Measurements from ENCODE around the gene PTPRF. TPM values are rescaled to one million over a fixed set of nuclear protein-coding genes. Genes with fewer than 3 reads are reported as not detected.

Gene PTPRF
- total and polyA plus RNA-seq, 12 donors = 1.7 to 10.3 (median 4.5) TPM

DNA sequence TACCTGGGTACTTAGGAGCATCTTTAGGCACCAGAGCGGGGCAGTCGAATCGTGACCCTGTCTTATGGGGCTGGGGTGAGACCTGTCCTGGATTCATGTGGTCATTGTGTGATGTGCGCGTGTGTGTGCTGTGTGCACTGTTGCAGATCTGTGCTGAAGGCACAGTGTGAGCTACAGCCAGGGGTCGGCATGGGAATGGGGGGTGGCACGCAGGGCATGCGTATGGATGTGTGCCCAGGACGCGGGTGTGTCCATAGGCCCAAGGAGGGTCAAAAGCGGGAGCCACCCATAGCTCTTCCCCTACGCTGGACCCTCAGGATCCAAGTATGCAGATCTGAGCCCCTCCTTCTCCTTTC is 14.6 kb downstream of the PTPRF start:
- H3K27me3 ChIP-seq = no peaks in the 10 kb centered on the region
- no peak overlapping the region for H3K4me3 ChIP-seq
- ATAC-seq = no peak
- 83 to 93% methylated on average over 12 of the region's 12 CpGs for WGBS, 2 donors
- no peak for DNase-seq
- no peak overlapping the region for H3K27ac ChIP-seq
- no peaks in the 10 kb centered on the region for H3K9me3 ChIP-seq
- no peaks in the 10 kb centered on the region for H3K36me3 ChIP-seq
- H3K4me1 ChIP-seq = peaks cover 0 to 30% (median 17%) of the 10 kb centered on the region in 9 donors
- TF ChIP-seq, protein P1, sequence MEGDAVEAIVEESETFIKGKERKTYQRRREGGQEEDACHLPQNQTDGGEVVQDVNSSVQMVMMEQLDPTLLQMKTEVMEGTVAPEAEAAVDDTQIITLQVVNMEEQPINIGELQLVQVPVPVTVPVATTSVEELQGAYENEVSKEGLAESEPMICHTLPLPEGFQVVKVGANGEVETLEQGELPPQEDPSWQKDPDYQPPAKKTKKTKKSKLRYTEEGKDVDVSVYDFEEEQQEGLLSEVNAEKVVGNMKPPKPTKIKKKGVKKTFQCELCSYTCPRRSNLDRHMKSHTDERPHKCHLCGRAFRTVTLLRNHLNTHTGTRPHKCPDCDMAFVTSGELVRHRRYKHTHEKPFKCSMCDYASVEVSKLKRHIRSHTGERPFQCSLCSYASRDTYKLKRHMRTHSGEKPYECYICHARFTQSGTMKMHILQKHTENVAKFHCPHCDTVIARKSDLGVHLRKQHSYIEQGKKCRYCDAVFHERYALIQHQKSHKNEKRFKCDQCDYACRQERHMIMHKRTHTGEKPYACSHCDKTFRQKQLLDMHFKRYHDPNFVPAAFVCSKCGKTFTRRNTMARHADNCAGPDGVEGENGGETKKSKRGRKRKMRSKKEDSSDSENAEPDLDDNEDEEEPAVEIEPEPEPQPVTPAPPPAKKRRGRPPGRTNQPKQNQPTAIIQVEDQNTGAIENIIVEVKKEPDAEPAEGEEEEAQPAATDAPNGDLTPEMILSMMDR (IDR thresholded peaks at IDR 0.05) = no peak
- intact Hi-C loops (cut with DNase I) = no loop called here

DNA sequence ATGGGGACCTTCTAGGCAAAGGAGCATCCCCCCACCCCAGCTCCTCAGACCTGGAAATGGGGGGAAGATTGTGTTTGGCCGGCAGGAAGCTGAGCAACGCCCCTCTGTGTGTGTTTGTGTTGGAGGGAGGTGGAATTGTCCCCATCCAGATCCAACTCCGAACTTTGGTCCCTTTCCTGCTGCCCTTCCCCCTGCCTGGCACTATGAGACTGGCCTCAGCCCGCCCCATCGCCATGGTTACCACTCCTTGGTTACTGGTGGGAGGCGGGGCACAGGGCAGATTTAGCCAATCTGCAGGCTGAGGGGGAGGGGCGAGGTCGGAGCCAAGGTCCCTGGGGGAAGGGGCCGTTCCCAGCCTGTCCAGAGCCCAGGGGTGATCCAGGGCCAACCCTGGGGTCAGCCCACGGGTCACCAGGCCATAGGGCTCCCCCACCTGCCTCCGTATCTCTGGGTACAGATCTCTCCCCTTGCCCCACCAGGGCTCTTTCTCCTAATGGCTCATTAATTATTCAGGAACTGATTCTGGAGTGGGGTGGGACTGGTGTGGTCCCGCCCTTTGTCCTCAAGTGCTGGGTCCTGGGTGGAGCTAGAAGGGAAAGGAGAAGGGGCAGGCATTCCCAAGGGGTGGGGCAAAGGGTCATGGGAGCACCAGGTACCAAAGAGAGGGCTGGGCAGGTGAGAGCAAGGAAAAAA is 15.2 kb downstream of the PTPRF start:
- DNase-seq (peak; percentile 42 to 50), ATAC-seq (peak in 2 of 8 donors; percentile 18 to 30)
- H3K4me1 ChIP-seq = peaks cover 0 to 30% (median 17%) of the 10 kb centered on the region in 9 donors
- H3K27ac ChIP-seq = no peak overlapping the region
- no peaks in the 10 kb centered on the region for H3K27me3 ChIP-seq
- no peak overlapping the region for H3K4me3 ChIP-seq
- no peaks in the 10 kb centered on the region for H3K9me3 ChIP-seq
- TF ChIP-seq, protein P1 (IDR thresholded peaks at IDR 0.05) = no peak
- intact Hi-C loops (cut with DNase I) = no loop called here
- no peaks in the 10 kb centered on the region for H3K36me3 ChIP-seq
- 52 to 71% methylated on average over 12 of the region's 12 CpGs for WGBS, 2 donors

DNA sequence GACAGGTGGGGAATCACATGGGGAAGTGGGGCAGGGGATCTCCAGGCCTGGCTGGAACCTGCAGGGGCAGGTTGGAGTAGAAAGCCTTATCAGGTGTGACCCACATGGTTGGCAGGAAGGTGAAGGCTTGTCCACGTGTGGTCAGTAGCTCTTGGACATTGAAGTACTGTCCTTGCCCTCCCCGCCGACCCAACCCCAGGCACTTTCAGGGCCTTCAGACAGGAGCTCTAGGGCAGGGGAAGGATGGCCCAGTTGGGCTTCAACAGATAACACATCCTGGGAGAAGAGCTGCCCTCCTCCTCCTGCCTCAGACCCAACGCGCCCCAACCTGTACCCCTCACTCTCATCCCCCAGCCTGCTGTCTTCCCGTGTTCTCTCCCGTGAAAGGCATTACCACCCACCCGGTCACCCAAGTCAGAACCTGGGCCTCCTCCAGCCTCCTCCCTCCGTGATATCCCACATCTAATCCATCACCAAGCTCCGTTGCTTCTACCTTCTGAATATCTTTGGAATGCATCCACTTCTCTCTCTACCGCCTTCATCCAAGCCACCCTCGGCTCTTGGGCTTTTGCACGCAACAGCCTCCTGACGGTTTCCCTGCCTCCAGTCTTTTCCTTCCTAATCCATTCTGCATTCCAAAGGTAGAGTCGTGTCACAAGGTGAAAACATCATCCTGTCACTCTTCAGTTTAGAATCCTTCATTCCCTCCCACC is 15.9 kb downstream of the PTPRF start:
- H3K4me3 ChIP-seq = no peak overlapping the region
- H3K27ac ChIP-seq = no peak overlapping the region
- DNase-seq (no peak), ATAC-seq (no peak)
- H3K36me3 ChIP-seq = no peaks in the 10 kb centered on the region
- H3K9me3 ChIP-seq = no peaks in the 10 kb centered on the region
- H3K4me1 ChIP-seq = peaks cover 0 to 23% (median 12%) of the 10 kb centered on the region in 9 donors
- intact Hi-C loops (cut with DNase I) = no loop called here
- WGBS, 2 donors = 90 to 95% methylated on average over 15 of the region's 15 CpGs
- TF ChIP-seq, protein P1 (IDR thresholded peaks at IDR 0.05) = no peak
- no peaks in the 10 kb centered on the region for H3K27me3 ChIP-seq

DNA sequence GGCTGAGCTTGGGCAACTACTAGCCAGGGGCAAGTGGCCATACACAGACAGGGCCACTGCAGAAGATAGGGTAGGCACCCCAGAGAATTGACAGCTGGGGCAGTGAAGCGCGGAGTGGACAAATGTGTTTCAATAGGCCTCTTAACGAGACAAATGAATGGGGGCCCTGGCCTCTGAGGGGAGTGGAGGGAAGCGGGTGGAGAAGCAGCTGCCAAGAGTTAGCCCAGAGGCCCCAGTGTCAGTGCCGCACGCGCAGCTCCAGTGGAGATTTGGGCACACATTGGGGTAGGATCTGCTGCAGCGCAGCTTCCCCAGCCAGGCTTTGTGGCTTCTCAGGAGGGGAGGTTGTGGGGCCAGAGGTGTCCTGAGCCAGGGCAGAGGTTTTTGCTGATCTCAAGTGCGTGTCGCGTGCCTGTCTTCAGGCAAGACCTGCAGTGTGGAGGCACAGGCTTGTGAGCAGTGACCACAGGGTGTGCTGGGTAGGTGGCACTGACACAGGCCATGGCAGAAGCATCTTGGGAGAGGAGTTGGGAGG is 16.9 kb downstream of the PTPRF start:
- no peak overlapping the region for H3K27ac ChIP-seq
- intact Hi-C loops (cut with DNase I) = no loop called here
- H3K9me3 ChIP-seq = no peaks in the 10 kb centered on the region
- DNase-seq (no peak), ATAC-seq (no peak)
- TF ChIP-seq, protein P1 (IDR thresholded peaks at IDR 0.05) = no peak
- no peak overlapping the region for H3K4me3 ChIP-seq
- H3K36me3 ChIP-seq = no peaks in the 10 kb centered on the region
- peaks cover 0 to 13% (median 4%) of the 10 kb centered on the region in 9 donors for H3K4me1 ChIP-seq
- WGBS, 2 donors = 86 to 91% methylated on average over 11 of the region's 11 CpGs
- H3K27me3 ChIP-seq = no peaks in the 10 kb centered on the region
